Upper lobe of left lung (tissue), 6 donors: ENCODE measurements around the gene CLK2. TPM values are rescaled to one million over a fixed set of nuclear protein-coding genes. Genes with fewer than 3 reads are reported as not detected.

Experiments
- ATAC-seq, 2 donors: fragments of 200-7000 bp; cut with Tn5 transposase; one replicate each; pipeline ENCODE4 v1.9.1; 2022; ENCODE audit warnings: mild to moderate bottlenecking in 2 of 2, moderate library complexity in 2 of 2; ENCODE audit not compliant: low FRiP score in 2 of 2
- DNase-seq, 2 donors: peaks; one replicate each; pipeline ENCODE4 v3.0.0-alpha.2; 2019 to 2020
- H3K27ac ChIP-seq, 4 donors: fragments of 200-600 bp; sonication (generic); one replicate each; pipeline ENCODE4 v1.5.1; 2016 to 2019
- H3K27me3 ChIP-seq, 4 donors: fragments of 200-600 bp; sonication (generic); one replicate each; pipeline ENCODE4 v1.5.1; 2017 to 2019
- H3K36me3 ChIP-seq, 4 donors: fragments of 200-600 bp; sonication (generic); one replicate each; pipeline ENCODE4 v1.5.1; 2016 to 2019
- H3K4me1 ChIP-seq, 4 donors: fragments of 200-600 bp; sonication (generic); one replicate each; pipeline ENCODE4 v1.5.1; 2018 to 2019
- H3K4me3 ChIP-seq, 4 donors: fragments of 200-600 bp; sonication (generic); one replicate each; pipeline ENCODE4 v1.5.1; 2017 to 2019; ENCODE audit warnings: mild to moderate bottlenecking in 2 of 4, moderate library complexity in 1 of 4
- H3K9me3 ChIP-seq, 4 donors: fragments of 200-600 bp; sonication (generic); one replicate each; pipeline ENCODE4 v1.5.1; 2018 to 2019
- EP300 ChIP-seq, 4 donors: sonication (generic); formaldehyde crosslinking; IDR thresholded peaks; one replicate each; pipeline ENCODE4 v1.5.1; 2017; ENCODE audit warnings: antibody characterized with exemption in 4 of 4, control low read depth in 2 of 4
- POLR2A ChIP-seq, 4 donors: fragments of 450-650 bp; IDR thresholded peaks; one replicate each; pipeline ENCODE4 v1.5.1; 2016 to 2017; ENCODE audit warnings: antibody characterized with exemption in 4 of 4, mild to moderate bottlenecking in 2 of 4
- POLR2AphosphoS5 ChIP-seq, 2 donors: sonication (generic); formaldehyde crosslinking; IDR thresholded peaks; one replicate each; pipeline ENCODE4 v1.5.1; 2017; ENCODE audit warnings: antibody characterized with exemption in 2 of 2
- WGBS, 2 donors: methylation state at CpG; one replicate each; pipeline ENCODE4 v1.1.5; 2017 to 2018; 5-methylcytosine and 5-hydroxymethylcytosine counted together
- total RNA-seq, 6 donors: library from RNA; depleted of rRNA in 4 of 6; stranded (reverse); fragments of >200 nt in 4 of 6; gene quantifications; one replicate each; pipeline versions ENCODE4 v1.1.0 to v1.2.1, GENCODE V29; 2016 to 2021
- TF ChIP-seq, protein P1 (sequence below), 6 experiments: fragments of 450-650 bp in 4 of 6; fragments of 200-600 bp in 2 of 6; sonication (generic) in 2 of 6; IDR thresholded peaks; one replicate each; pipeline ENCODE4 v1.5.1; 2016 to 2019; ENCODE audit warnings: antibody characterized with exemption in 6 of 6
- donor health status: DM: no; HTN: no; CAD: no; lungs with moderate emphysema.
- donor health status: DM: no; HTN: yes; CAD: no; lungs with severe emphysema.

The CLK2 gene
- total RNA-seq, 6 donors from 2014 or later = 32.7 to 92.2 (median 48.1) TPM

GRCh38 chr1:155245163-155245524, 28.2 kb downstream of the CLK2 start:
- peak overlapping the region in 3 of 4 donors; percentile 54 to 68 (median 65) for H3K4me3 ChIP-seq
- no peaks in the 10 kb centered on the region for H3K9me3 ChIP-seq
- DNase-seq = no peak
- H3K4me1 ChIP-seq = peaks cover 24 to 41% (median 28%) of the 10 kb centered on the region in 4 donors
- peaks cover 0 to 3% (median 0%) of the 10 kb centered on the region in 4 donors for H3K27me3 ChIP-seq
- no peak for ATAC-seq
- H3K36me3 ChIP-seq = peaks cover 0 to 17% (median 13%) of the 10 kb centered on the region in 4 donors
- no peak for TF ChIP-seq POLR2A (IDR thresholded peaks at IDR 0.05)
- TF ChIP-seq, protein P1, sequence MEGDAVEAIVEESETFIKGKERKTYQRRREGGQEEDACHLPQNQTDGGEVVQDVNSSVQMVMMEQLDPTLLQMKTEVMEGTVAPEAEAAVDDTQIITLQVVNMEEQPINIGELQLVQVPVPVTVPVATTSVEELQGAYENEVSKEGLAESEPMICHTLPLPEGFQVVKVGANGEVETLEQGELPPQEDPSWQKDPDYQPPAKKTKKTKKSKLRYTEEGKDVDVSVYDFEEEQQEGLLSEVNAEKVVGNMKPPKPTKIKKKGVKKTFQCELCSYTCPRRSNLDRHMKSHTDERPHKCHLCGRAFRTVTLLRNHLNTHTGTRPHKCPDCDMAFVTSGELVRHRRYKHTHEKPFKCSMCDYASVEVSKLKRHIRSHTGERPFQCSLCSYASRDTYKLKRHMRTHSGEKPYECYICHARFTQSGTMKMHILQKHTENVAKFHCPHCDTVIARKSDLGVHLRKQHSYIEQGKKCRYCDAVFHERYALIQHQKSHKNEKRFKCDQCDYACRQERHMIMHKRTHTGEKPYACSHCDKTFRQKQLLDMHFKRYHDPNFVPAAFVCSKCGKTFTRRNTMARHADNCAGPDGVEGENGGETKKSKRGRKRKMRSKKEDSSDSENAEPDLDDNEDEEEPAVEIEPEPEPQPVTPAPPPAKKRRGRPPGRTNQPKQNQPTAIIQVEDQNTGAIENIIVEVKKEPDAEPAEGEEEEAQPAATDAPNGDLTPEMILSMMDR (IDR thresholded peaks at IDR 0.05) = no peak
- no peak for TF ChIP-seq POLR2AphosphoS5 (IDR thresholded peaks at IDR 0.05)
- TF ChIP-seq EP300 (IDR thresholded peaks at IDR 0.05) = no peak
- 66 to 68% methylated on average over 7 to 8 of the region's 8 CpGs for whole genome bisulfite sequencing, 2 donors
- H3K27ac ChIP-seq = peak overlapping the region; percentile 89 to 92 (median 90)

DNA sequence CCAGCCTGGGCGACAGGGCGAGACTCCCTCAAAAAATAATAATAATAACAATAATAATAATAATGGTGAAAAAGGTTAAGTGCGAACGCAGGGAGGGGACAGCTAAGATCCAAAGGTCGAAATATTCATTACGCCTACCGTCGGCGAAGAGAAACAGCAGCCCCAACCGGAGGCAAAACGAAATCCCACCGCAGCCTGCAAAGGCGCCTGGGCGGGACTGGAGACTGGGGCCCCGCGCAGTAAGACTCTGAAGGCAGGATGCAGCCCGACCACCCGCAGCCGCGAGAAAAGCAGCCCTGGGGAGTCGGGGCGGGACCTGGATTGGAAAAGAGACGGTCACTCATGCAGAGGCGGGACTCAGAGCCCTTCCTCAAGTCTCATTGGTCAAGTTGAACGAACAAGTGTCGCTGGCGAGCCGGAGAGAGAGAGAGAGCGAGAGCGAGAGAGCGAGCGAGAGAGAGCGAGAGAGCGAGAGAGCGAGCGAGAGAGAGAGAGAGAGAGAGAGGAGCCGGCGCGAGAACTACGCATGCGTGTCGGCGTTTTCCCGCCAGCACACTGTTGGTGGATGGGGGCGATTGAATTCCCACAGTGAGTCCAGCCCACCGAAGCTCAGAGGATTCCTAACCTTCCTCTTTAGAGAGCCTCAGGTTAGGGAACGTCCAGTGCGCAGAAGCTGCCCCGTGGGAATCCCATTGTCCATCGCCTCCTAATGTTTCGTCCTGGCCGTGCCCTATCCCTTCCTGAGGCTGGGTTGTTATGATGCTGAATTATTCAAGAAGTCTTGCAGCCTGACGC, 28.7 kb downstream of the CLK2 start:
- WGBS, 2 donors = 1 to 2% methylated on average over 53 of the region's 53 CpGs
- TF ChIP-seq POLR2AphosphoS5 (IDR thresholded peaks at IDR 0.05) = peak; percentile 85 to 92
- TF ChIP-seq, protein P1 (IDR thresholded peaks at IDR 0.05) = peak; percentile 78 to 100 (median 92)
- peak in 1 of 4 donors; percentile 1 for TF ChIP-seq EP300 (IDR thresholded peaks at IDR 0.05)
- peak; percentile 68 to 98 (median 86) for TF ChIP-seq POLR2A (IDR thresholded peaks at IDR 0.05)
- peaks cover 0 to 19% (median 13%) of the 10 kb centered on the region in 4 donors for H3K36me3 ChIP-seq
- H3K4me1 ChIP-seq = peaks cover 26 to 44% (median 29%) of the 10 kb centered on the region in 4 donors
- H3K27me3 ChIP-seq = peaks cover 0 to 3% (median 0%) of the 10 kb centered on the region in 4 donors
- peak; percentile 92 to 99 for DNase-seq
- peak overlapping the region; percentile 89 to 92 (median 90) for H3K27ac ChIP-seq
- no peaks in the 10 kb centered on the region for H3K9me3 ChIP-seq
- H3K4me3 ChIP-seq = peak overlapping the region; percentile 54 to 68 (median 62)
- peak; percentile 94 to 97 for ATAC-seq

GRCh38 chr1:155242805-155243358, 30.4 kb downstream of the CLK2 start:
- Histone ChIP-seq H3K4me3 (peak overlapping the region in 1 of 4 donors; percentile 65), H3K27me3 (peaks cover 0 to 3% (median 0%) of the 10 kb centered on the region in 4 donors), H3K27ac (peak overlapping the region in 2 of 4 donors; percentile 91 to 92), H3K36me3 (peaks cover 0 to 23% (median 10%) of the 10 kb centered on the region in 4 donors), H3K9me3 (no peaks in the 10 kb centered on the region), H3K4me1 (peaks cover 26 to 44% (median 29%) of the 10 kb centered on the region in 4 donors)
- 67 to 73% methylated on average over 3 of the region's 3 CpGs for WGBS, 2 donors
- TF ChIP-seq, protein P1 (IDR thresholded peaks at IDR 0.05) = no peak
- TF ChIP-seq EP300 (IDR thresholded peaks at IDR 0.05) = no peak
- TF ChIP-seq POLR2A (IDR thresholded peaks at IDR 0.05) = no peak
- no peak for TF ChIP-seq POLR2AphosphoS5 (IDR thresholded peaks at IDR 0.05)
- DNase-seq = no peak
- no peak for ATAC-seq

DNA sequence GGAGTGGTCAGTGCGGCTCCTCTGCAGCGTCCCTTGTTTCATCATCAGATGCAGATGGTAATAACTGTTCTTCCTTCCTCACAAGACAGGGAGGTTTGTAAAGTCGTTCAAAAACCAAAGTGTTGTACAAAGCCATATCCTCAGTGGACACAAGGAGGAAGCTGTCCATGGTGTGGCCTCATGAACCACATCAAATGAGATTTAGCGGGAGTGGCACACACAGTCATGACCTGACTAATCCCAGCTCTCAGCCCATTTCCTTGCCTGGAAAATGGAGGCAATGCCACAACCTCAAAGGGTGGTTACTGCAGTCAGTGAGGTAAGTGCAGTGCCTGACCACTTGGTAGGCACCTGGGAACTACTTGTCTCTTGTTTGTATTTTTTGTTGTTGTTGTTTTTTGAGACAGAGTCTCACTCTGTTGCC, 31.5 kb downstream of the CLK2 start:
- H3K9me3 ChIP-seq = no peaks in the 10 kb centered on the region
- DNase-seq (peak in 1 of 2 donors; percentile 50), ATAC-seq (peak in 1 of 2 donors; percentile 14)
- H3K36me3 ChIP-seq = peaks cover 5 to 24% (median 9%) of the 10 kb centered on the region in 4 donors
- H3K4me3 ChIP-seq = no peak overlapping the region
- WGBS, 2 donors = 41 to 59% methylated on average over 4 of the region's 4 CpGs
- H3K27me3 ChIP-seq = peaks cover 0 to 3% (median 0%) of the 10 kb centered on the region in 4 donors
- TF ChIP-seq, protein P1 (IDR thresholded peaks at IDR 0.05) = peak in 2 of 6 experiments; percentile 4 to 15
- TF ChIP-seq POLR2AphosphoS5 (IDR thresholded peaks at IDR 0.05) (peak in 1 of 2 donors; percentile 14), EP300 (IDR thresholded peaks at IDR 0.05) (no peak), POLR2A (IDR thresholded peaks at IDR 0.05) (no peak)
- H3K27ac ChIP-seq = peak overlapping the region; percentile 18 to 76 (median 58)
- peaks cover 26 to 44% (median 29%) of the 10 kb centered on the region in 4 donors for H3K4me1 ChIP-seq
